T-cell (primary cell): Measurements from ENCODE around the gene RAB22A. TPM values are rescaled to one million over a fixed set of nuclear protein-coding genes. Genes with fewer than 3 reads are reported as not detected.

ENCODE experiments used
- ATAC-seq, 4 experiments: fragments of 200-7000 bp in 3 of 4; fragments of 150-1000 bp in 1 of 4; cut with Tn5 transposase; replicated peaks in 1 of 4; 1 replicate in 3 of 4; 2 replicates in 1 of 4; pipeline ENCODE4 v1.10.0; 2021; ENCODE audit warnings: moderate library complexity in 3 of 4, mild to moderate bottlenecking in 2 of 4, moderate number of reproducible peaks in 1 of 4
- CTCF ChIA-PET, 2 donors: fragments of 300-600 bp; sonication (Branson Sonifier 250); formaldehyde crosslinking; loops; one replicate each; lab custom pipeline; 2022; ENCODE audit warnings: antibody characterized with exemption in 2 of 2; lab: Charles Lee
- POLR2A ChIA-PET, 2 donors: fragments of 300-600 bp; sonication (Branson Sonifier 250); formaldehyde crosslinking; loops; one replicate each; lab custom pipeline; 2022; ENCODE audit warnings: antibody characterized with exemption in 2 of 2; lab: Charles Lee
- DNase-seq, 35 experiments: peaks; one replicate each; pipeline versions ENCODE4 v3.0.0 to v3.0.0-alpha.2; 2013 to 2023
- H3K27ac ChIP-seq: one replicate; pipeline ENCODE4 v1.5.1; 2013; ENCODE audit warnings: low read length
- H3K27me3 ChIP-seq, 2 experiments: replicated peaks in 1 of 2; 1 replicate in 1 of 2; 2 replicates in 1 of 2; pipeline versions ENCODE4 v1.6.1 to v1.7.0; 2013; ENCODE audit warnings: low read length in 1 of 2, mixed read lengths in 1 of 2; ENCODE audit not compliant: control insufficient read depth in 2 of 2, insufficient read depth in 2 of 2; ENCODE audit errors: extremely low read depth in 1 of 2
- H3K36me3 ChIP-seq, 2 donors: 1 replicate in 1 of 2; 2 replicates in 1 of 2; pipeline versions ENCODE4 v1.6.1 to v1.7.0; 2013; ENCODE audit warnings: low read length in 1 of 2; ENCODE audit not compliant: control insufficient read depth in 2 of 2, insufficient read depth in 1 of 2; ENCODE audit errors: extremely low read depth in 1 of 2
- H3K4me1 ChIP-seq, 2 experiments: 1 replicate in 1 of 2; 2 replicates in 1 of 2; pipeline versions ENCODE4 v1.6.1 to v1.7.0; 2013; ENCODE audit warnings: low read length in 2 of 2, mixed read lengths in 1 of 2; ENCODE audit not compliant: insufficient read depth in 2 of 2, control insufficient read depth in 1 of 2; ENCODE audit errors: extremely low read depth in 1 of 2
- H3K4me3 ChIP-seq, 2 donors: 1 replicate in 1 of 2; 2 replicates in 1 of 2; pipeline versions ENCODE4 v1.5.1 to v1.7.0; 2013; ENCODE audit warnings: mild to moderate bottlenecking in 2 of 2, low read length in 1 of 2, moderate library complexity in 1 of 2; ENCODE audit not compliant: control insufficient read depth in 1 of 2; ENCODE audit errors: extremely low read depth in 1 of 2
- H3K9me3 ChIP-seq: 2 replicates; pipeline ENCODE4 v1.7.0; 2013
- H3K27ac Mint-ChIP-seq, 2 donors: one replicate each; pipeline ENCODE4 v1.8.0; 2020 to 2021; ENCODE audit warnings: mild to moderate bottlenecking in 2 of 2, mixed read lengths in 2 of 2
- H3K27me3 Mint-ChIP-seq, 2 donors: one replicate each; pipeline ENCODE4 v1.8.0; 2021 to 2022; ENCODE audit warnings: mixed read lengths in 2 of 2
- H3K36me3 Mint-ChIP-seq: one replicate; pipeline ENCODE4 v1.8.0; 2021; ENCODE audit warnings: mixed read lengths
- H3K4me1 Mint-ChIP-seq, 3 donors: one replicate each; pipeline ENCODE4 v1.8.0; 2020 to 2022; ENCODE audit warnings: mixed read lengths in 3 of 3, mild to moderate bottlenecking in 1 of 3
- H3K4me3 Mint-ChIP-seq, 3 donors: one replicate each; pipeline ENCODE4 v1.8.0; 2020 to 2022; ENCODE audit warnings: mild to moderate bottlenecking in 3 of 3, mixed read lengths in 3 of 3, moderate library complexity in 3 of 3
- H3K9me3 Mint-ChIP-seq, 3 donors: one replicate each; pipeline ENCODE4 v1.8.0; 2020 to 2022; ENCODE audit warnings: mixed read lengths in 3 of 3
- WGBS: methylation state at CpG from one replicate; pipeline ENCODE4 v1.1.5; 2013; ENCODE audit warnings: missing lambda C conversion rate; ENCODE audit not compliant: insufficient coverage; 5-methylcytosine and 5-hydroxymethylcytosine counted together
- total RNA-seq, 35 experiments: library from RNA in 6 of 35; stranded (reverse) in 6 of 35; fragments of 120-200 nt in 1 of 35; gene quantifications; one replicate each; pipeline versions ENCODE4 v1.2.1 to v1.2.4 and lab custom pipeline; 2013 to 2026

RAB22A gene
- total RNA-seq, 5 donors from 2014 or later (not counting 1 experiment from before 2014, with no cell fraction given) = 15.3 to 23.0 (median 20.4) TPM

GRCh38 chr20:58374027-58374850 lies 64.7 kb downstream of the RAB22A start:
- ChIA-PET CTCF (interaction anchor here in 1 of 2 donors (0.6 kb wide), 1 partner anchor 15 kb away, joined by 5 read pairs; no protein-coding TSS in a partner anchor), POLR2A (no interaction called here)
- H3K4me3 Mint-ChIP-seq = no peak overlapping the region
- H3K4me3 ChIP-seq = no peak overlapping the region
- H3K4me1 Mint-ChIP-seq = no peaks in the 10 kb centered on the region
- no peak overlapping the region for H3K27ac Mint-ChIP-seq
- no peaks in the 10 kb centered on the region for H3K4me1 ChIP-seq
- H3K9me3 ChIP-seq = no peaks in the 10 kb centered on the region
- H3K36me3 Mint-ChIP-seq = no peaks in the 10 kb centered on the region
- ATAC-seq (no peak), DNase-seq (no peak)
- no peaks in the 10 kb centered on the region for H3K9me3 Mint-ChIP-seq
- 82% methylated on average over 15 of the region's 19 CpGs for WGBS
- H3K27me3 ChIP-seq = peaks cover 0 to 4% of the 10 kb centered on the region in 2 experiments
- H3K27me3 Mint-ChIP-seq = peaks cover 17 to 22% of the 10 kb centered on the region in 2 donors
- H3K27ac ChIP-seq = no peak overlapping the region
- H3K36me3 ChIP-seq = no peaks in the 10 kb centered on the region

GRCh38 chr20:58374906-58375758 lies 65.6 kb downstream of the RAB22A start:
- no peaks in the 10 kb centered on the region for H3K4me1 ChIP-seq
- 63% methylated on average over 3 of the region's 8 CpGs for WGBS
- H3K4me3 ChIP-seq = no peak overlapping the region
- ATAC-seq = no peak
- Mint-ChIP-seq H3K27me3 (peaks cover 21 to 27% of the 10 kb centered on the region in 2 donors), H3K9me3 (no peaks in the 10 kb centered on the region), H3K4me1 (no peaks in the 10 kb centered on the region), H3K27ac (no peak overlapping the region), H3K36me3 (no peaks in the 10 kb centered on the region), H3K4me3 (no peak overlapping the region)
- no peaks in the 10 kb centered on the region for H3K36me3 ChIP-seq
- DNase-seq = no peak
- no peaks in the 10 kb centered on the region for H3K9me3 ChIP-seq
- CTCF ChIA-PET = interaction anchor here in 1 of 2 donors (0.8 kb wide), 1 partner anchor 133 kb away, joined by 7 read pairs; no protein-coding TSS in a partner anchor
- H3K27ac ChIP-seq = no peak overlapping the region
- peaks cover 0 to 4% of the 10 kb centered on the region in 2 experiments for H3K27me3 ChIP-seq
- POLR2A ChIA-PET = interaction anchor here in 1 of 2 donors (0.6 kb wide), 1 partner anchor 76 kb away, joined by 4 read pairs; no protein-coding TSS in a partner anchor

GRCh38 chr20:58375759-58376352 lies 66.3 kb downstream of the RAB22A start:
- Histone ChIP-seq H3K27ac (no peak overlapping the region), H3K9me3 (no peaks in the 10 kb centered on the region), H3K4me1 (no peaks in the 10 kb centered on the region), H3K4me3 (no peak overlapping the region), H3K27me3 (peaks cover 0 to 4% of the 10 kb centered on the region in 2 experiments), H3K36me3 (no peaks in the 10 kb centered on the region)
- WGBS = 65% methylated on average over 3 of the region's 10 CpGs
- DNase-seq (no peak), ATAC-seq (no peak)
- H3K4me1 Mint-ChIP-seq = no peaks in the 10 kb centered on the region
- no peak overlapping the region for H3K27ac Mint-ChIP-seq
- peaks cover 0 to 2% (median 2%) of the 10 kb centered on the region in 3 donors for H3K9me3 Mint-ChIP-seq
- peaks cover 27 to 30% of the 10 kb centered on the region in 2 donors for H3K27me3 Mint-ChIP-seq
- no peak overlapping the region for H3K4me3 Mint-ChIP-seq
- ChIA-PET CTCF (interaction anchor here in 1 of 2 donors (0.6 to 0.8 kb wide), 2 partner anchors 133 to 614 kb away, joined by 3 to 7 read pairs; no protein-coding TSS in a partner anchor), POLR2A (interaction anchor here in 1 of 2 donors (0.6 kb wide), 1 partner anchor 77 kb away, joined by 4 read pairs; no protein-coding TSS in a partner anchor)
- H3K36me3 Mint-ChIP-seq = peaks cover 2% of the 10 kb centered on the region

- H3K27ac Mint-ChIP-seq = no peak overlapping the region
- H3K36me3 Mint-ChIP-seq = peaks cover 9% of the 10 kb centered on the region
- peaks cover 33 to 37% of the 10 kb centered on the region in 2 donors for H3K27me3 Mint-ChIP-seq
- no peak overlapping the region for H3K27ac ChIP-seq
- no peaks in the 10 kb centered on the region for H3K36me3 ChIP-seq
- DNase-seq = no peak
- ChIA-PET CTCF (no interaction called here), POLR2A (no interaction called here)
- peaks cover 0 to 11% of the 10 kb centered on the region in 2 experiments for H3K27me3 ChIP-seq
- peaks cover 5 to 13% (median 9%) of the 10 kb centered on the region in 3 donors for H3K9me3 Mint-ChIP-seq
- H3K4me3 ChIP-seq = no peak overlapping the region
- no peaks in the 10 kb centered on the region for H3K4me1 Mint-ChIP-seq
- H3K9me3 ChIP-seq = no peaks in the 10 kb centered on the region
- H3K4me3 Mint-ChIP-seq = no peak overlapping the region
- ATAC-seq = no peak
- WGBS = no CpG with 5 or more reads among the region's 1 CpG
- no peaks in the 10 kb centered on the region for H3K4me1 ChIP-seq
Measured at GRCh38 chr20:58377017-58377416, 67.5 kb downstream of the RAB22A start.

GRCh38 chr20:58377766-58378401 lies 68.4 kb downstream of the RAB22A start:
- ATAC-seq (no peak), DNase-seq (no peak)
- H3K27ac ChIP-seq = no peak overlapping the region
- 90% methylated on average over 3 of the region's 7 CpGs for WGBS
- H3K4me1 ChIP-seq = no peaks in the 10 kb centered on the region
- no peaks in the 10 kb centered on the region for H3K4me1 Mint-ChIP-seq
- H3K36me3 Mint-ChIP-seq = peaks cover 9% of the 10 kb centered on the region
- no peaks in the 10 kb centered on the region for H3K36me3 ChIP-seq
- no peak overlapping the region for H3K4me3 ChIP-seq
- ChIA-PET POLR2A (no interaction called here), CTCF (no interaction called here)
- peaks cover 0 to 13% of the 10 kb centered on the region in 2 experiments for H3K27me3 ChIP-seq
- H3K27me3 Mint-ChIP-seq = peaks cover 33 to 38% of the 10 kb centered on the region in 2 donors
- H3K27ac Mint-ChIP-seq = no peak overlapping the region
- no peak overlapping the region for H3K4me3 Mint-ChIP-seq
- no peaks in the 10 kb centered on the region for H3K9me3 ChIP-seq
- peaks cover 5 to 17% (median 9%) of the 10 kb centered on the region in 3 donors for H3K9me3 Mint-ChIP-seq
